SIG-M5 (cell line): ENCODE data around the gene AMOTL2.

Experiments used
- DNase-seq: peaks from one replicate; lab custom pipeline; 2025; lab: John Stamatoyannopoulos, UW

The AMOTL2 gene

DNA sequence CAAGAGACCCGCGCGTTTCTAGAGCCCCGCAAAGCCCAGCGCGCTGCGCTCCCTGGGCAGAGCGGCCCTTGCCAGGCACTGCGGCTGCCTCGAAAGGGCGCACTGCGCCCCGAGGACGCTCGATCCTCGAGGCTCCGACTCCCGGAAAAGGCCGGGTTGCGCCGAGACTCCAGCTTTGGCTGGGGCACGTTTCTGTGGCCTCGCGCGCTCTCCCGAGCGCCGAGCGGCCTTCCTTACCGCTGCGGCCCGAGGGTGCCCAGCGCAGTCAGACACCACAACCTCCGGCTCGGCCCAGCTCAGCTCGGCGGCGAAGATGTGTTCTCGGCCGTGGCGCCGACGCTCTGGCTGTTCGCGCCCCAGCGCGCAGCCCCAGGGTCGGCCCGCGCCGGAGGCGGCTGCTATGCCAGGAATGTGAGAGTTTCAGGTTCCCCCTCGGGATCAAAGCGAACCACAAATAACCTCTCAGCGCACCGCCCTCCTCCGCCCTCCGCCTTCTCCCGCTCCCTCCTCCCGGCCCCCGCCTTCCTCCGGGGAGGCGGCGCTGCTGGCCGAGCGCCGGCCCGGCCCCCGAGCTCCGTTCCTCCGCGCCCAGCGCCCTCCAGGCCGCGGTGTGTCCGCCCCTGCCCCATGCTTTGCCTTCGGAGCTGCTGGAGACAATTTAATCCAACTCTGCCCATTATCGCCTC is at the start of gene AMOTL2:
Gene AMOTL2 (minus strand): TSS at position 343 of the 686 bp plus-strand sequence. CDS start 3,014 bp downstream, outside the sequence.
- no peak for DNase-seq

- DNase-seq = no peak
These were observed 48.9 kb upstream of the AMOTL2 start for GRCh38 chr3:134423153-134423552.

GRCh38 chr3:134419960-134420321 is 45.7 kb upstream of the AMOTL2 start:
- no peak for DNase-seq

DNA sequence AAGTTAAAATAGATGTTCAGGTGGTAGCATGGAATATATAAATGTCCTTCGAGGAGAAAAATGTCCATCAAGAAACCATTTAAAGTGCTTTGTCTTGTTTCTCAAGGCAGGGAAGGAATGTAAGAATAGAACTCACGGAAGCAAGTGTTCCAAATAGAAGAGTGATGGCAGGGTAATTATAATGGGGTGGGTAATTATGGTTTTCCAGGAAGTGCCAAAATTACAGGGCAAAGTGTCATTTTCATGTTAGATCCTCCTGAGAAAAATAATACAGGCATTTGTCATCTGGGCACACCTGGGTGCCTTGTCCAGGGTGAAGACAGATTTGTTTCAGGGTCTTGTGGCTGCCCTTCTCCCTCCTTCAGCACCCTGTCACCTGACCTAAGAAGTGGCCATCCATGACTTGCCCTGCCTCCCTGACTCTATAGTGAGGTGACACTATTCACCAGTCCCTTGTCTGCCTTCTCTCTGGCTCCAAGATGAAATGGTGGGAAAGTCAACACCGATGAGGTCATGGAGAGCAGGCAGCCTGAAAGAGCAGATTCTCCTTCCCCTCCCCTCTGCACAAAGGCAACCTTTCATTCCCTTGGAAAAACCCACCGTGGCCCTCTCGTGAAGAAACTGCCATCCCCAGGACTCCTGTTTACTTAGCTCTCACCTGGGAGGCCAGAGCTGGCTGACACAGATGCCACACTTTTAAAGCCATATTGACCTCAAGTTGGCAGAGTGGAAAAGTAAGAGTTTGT is 45.1 kb upstream of the AMOTL2 start:
- no peak for DNase-seq

DNA sequence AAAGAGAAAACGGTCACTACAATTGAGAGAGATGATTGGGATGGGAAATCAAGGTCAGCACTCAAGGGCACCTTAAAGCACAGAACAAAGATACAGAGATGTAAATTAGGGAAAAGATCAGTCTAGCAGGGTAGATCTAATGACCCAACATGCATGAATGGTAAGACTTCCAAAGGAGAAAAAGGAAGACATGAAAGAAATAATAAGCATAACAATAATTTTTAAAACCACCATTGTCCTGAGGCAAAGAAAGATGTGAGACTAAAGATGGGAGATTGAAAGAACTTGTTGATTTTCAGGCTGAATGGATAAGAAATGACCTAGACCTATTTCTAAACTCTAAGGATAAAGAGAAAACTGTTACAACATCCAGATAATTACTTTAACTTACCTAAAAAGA is 34.8 kb upstream of the AMOTL2 start:
- DNase-seq = no peak

GRCh38 chr3:134407239-134407625 is 33.0 kb upstream of the AMOTL2 start:
- no peak for DNase-seq

- DNase-seq = no peak
These were observed 32.3 kb upstream of the AMOTL2 start for GRCh38 chr3:134406331-134407238.

DNA sequence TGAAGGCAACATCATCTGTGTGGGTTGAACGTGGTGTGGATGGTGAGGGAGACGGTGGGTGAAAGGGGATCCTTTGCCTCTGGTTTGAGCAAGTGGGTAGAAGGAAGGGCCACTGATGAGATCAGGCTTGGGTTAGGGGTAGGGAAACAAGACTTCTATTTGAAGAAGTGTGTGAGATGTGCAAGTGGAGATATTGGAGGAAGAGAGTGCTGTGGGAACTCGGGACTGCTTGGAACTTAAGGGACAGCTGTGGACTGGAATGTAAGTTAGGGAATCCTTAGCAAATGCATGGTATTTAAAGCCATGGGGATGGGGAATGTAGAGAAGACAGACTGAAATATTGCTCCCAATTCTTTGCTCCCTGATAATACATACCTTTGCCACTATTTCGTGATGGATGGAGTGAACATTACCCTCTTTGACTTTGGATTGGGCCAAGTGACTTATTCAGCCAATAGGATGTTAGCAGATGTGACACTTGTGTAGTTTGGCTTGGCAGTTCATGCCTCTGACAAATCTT is 30.2 kb upstream of the AMOTL2 start:
- DNase-seq = no peak

- no peak for DNase-seq
These were observed 23.5 kb upstream of the AMOTL2 start for GRCh38 chr3:134397755-134398154.

- no peak for DNase-seq
These were observed 20.9 kb upstream of the AMOTL2 start for GRCh38 chr3:134395103-134395502.

DNA sequence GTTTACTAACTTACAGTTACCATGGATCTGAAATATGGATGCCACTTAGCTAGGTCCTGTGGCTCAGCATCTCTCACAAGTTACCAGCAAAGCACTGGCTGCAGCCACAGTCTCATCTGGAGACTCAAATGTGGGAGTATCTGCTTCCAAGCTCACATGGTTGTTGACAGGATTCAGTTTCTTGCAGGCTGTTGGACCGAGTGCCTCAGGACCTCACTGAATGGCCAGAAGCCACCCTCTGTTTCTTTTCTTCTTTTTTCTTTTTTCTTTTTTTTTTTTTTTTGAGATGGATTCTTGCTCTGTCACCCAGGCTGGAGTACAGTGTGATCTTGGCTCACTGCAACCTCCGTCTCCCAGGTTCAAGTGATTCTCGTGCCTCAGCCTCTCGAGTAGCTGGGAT is 20.1 kb upstream of the AMOTL2 start:
- no peak for DNase-seq

- no peak for DNase-seq
These were observed 18.8 kb upstream of the AMOTL2 start for GRCh38 chr3:134393074-134393473.

DNA sequence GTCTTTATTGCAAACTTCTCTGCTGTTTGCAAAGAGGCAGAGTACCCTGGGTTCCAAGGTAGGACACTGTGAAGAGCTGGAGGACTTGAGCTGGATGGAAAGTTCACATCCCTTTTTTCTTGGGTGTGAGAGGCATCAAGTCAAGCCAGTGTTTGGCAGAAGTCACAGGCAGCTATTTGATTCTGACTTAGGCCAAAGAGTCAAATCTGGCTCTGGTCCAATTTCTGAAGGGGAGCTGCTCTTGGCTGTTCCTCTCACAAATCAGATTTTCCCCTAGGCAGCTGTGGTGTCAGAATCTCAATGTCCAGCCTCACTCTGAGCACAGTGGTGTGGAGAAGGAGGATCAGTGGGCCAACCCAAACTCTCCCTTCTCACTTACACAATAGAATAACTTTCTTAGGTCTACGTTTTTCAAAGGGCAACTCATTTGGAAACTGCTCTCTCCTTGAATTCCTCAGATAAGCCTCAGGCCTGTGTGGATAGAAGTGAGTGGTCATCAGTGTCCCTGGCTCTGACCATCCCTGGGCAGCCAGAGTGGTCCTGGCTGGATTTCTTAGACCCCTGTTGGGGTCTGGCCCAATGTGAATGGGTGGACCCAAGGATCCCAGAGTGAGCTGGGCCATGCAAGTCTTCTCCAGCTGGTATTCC is 18.2 kb upstream of the AMOTL2 start:
- no peak for DNase-seq

DNA sequence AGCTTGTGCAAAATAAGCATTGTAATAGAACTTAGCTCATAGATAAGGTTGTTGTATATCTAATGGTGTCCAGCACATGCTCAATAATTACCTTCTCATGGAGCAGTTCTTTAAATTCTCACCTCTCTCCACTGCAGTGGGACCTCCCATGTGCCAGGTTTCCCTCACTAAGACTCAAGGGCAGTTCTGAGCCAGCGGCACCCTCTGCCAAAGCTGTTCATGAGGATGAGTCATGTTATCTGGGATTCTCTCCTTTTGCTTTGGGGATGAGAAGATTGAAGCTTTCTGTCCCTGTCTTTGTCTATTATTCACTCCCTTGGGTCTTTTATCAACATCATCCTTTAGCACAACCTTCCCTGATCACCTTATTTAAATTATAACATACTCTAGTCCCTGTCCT is 15.6 kb upstream of the AMOTL2 start:
- no peak for DNase-seq

DNA sequence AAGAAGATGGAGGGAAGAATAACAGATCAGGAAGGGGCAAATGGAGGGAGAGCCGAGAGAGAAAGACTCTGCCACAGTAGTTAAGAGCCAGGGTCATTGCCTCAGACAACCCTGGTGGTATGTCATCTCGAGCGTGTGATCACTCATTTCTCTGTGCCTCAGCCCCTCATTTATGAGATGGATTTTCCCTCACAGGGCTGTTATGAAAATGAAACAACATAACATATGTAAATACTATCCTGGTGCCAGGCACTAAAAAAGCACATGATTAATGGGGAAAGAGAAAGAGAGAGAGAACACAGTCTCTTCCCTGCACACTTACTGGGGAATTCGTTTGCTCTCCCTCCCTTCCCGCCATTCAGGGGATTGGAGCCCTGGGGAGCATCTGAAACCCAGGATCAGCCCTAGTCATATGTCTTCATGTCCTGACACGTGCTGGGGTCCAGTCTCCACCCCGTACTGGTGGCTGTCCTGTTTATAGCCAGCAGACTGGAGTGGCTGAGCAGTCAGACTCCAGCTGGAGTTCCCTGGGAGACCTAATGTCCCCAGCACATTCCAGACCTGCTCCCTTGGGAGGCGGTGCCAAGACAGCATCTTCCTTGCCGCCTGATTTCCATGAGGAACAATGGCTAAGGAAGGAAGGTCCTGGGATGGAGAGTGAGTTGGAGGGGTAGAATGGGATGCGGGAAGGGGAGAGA is 14.7 kb upstream of the AMOTL2 start:
- no peak for DNase-seq

DNA sequence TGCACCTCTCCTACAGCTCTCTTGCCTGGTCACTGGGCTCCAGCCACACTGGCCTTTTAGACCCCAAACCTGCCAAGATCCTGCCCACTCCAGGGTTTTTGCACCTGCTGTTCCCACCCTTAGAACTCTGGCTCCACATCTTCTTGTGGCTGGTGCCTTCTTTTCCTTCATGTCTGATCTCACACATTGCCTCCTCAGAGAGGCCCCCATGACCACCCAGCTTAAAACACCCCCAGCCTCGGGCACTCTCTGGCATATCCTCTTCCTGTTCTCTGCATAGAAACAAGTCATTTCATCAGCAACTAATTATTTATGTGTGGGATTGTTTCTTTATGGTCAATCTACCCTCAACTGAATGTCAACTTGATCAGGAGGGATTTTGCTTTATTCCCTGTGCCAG is 14.0 kb upstream of the AMOTL2 start:
- no peak for DNase-seq

GRCh38 chr3:134387293-134387692 is 13.0 kb upstream of the AMOTL2 start:
- DNase-seq = no peak

GRCh38 chr3:134384963-134385362 is 10.7 kb upstream of the AMOTL2 start:
- DNase-seq = no peak

GRCh38 chr3:134381831-134382442 is 7.7 kb upstream of the AMOTL2 start:
- DNase-seq = no peak

DNA sequence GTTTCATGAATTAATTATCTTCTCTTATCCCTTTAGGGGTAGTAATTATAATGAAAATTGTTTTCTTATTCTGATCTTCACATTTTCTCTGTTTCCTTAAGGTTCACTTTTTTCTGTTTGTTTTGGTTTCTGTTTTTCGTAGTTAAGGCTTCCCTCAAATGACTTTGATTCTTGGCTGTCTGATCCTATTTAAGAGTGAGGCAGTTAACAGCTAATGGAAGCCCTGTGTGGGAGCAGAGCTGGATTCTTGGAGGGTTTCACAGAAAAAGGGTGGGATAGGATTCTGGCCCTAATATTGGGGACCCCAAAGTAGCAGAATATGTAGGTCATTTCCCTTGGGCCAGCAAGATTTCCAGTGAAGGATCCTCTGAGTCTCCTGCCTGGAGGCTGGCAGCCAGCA is 6.8 kb upstream of the AMOTL2 start:
- no peak for DNase-seq

DNA sequence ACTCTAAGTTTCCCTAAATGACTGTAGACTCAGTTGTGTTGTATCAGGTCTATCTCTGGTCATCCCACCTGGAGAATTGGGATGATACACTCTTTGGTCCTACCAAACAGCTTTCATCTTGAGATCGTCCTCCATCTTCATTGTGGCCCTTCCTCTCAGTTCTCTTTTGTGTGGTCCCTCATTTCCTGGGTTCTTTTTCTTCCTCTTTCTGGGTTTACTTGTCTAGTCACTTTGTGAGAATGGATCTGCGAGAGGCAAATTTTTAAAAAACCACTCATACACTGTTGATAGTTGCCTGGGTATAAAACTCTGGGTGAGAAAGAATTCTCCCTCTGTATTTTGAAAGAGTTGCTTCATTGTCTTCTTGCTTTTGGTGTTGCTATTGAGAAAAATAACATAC is 6.0 kb upstream of the AMOTL2 start:
- no peak for DNase-seq
